ENCODE data around the gene UBE3A.

UBE3A gene

DNA sequence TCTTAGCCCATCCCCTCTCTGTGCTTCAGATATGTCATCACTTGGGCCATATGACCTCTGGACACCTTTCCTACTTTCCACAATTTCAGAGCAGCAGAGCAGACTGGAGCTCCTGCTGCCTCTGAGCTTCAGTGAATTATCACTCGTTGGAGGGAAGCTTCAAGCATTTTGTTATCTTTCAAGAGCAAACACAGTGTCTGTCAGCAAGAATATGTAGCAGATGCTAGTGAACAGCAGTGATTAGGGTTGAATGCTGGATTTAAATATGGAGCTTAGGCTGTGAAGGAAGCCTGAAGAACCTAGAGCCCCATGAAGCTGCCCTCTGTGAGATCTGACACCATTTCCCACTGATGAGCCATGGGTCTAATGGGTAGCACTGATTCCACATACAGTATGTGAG, 115.4 kb downstream of the UBE3A start:
- H3K79me2 ChIP-seq (ENCODE audit: insufficient read depth, low read length): no peaks in the 10 kb centered on the region
- no peaks in the 10 kb centered on the region for H3F3A ChIP-seq (ENCODE audit: insufficient read depth, low read length)
- peaks cover 6% of the 10 kb centered on the region; the same call in 1 of the 2 replicates for H3K9me3 ChIP-seq (ENCODE audit: low read length)
- no peaks in the 10 kb centered on the region for H3K27me3 ChIP-seq (ENCODE audit: insufficient read depth, low read length)
- peaks cover 19% of the 10 kb centered on the region for H3K4me1 ChIP-seq (ENCODE audit: insufficient read depth, low read length, severe bottlenecking)
- no peak overlapping the region for H3K9ac ChIP-seq (ENCODE audit: low read length)
- TF ChIP-seq CTCF (IDR thresholded peaks at IDR 0.05; ENCODE audit: low read length) (no peak), EZH2 (IDR thresholded peaks at IDR 0.05; ENCODE audit: borderline replicate concordance, low read length) (no peak)
- no peak overlapping the region for H3K4me3 ChIP-seq (ENCODE audit: low read depth, low read length, poor library complexity, severe bottlenecking)
- no peak overlapping the region for H2AFZ ChIP-seq (ENCODE audit: low read length)
- no peaks in the 10 kb centered on the region for H3K9me2 ChIP-seq (ENCODE audit: low read depth, low read length)
- H3K27ac ChIP-seq (ENCODE audit: low read depth, low read length, poor library complexity, severe bottlenecking): no peak overlapping the region
- no peaks in the 10 kb centered on the region for H4K20me1 ChIP-seq (ENCODE audit: insufficient read depth, low read length)
- H3K36me3 ChIP-seq (ENCODE audit: insufficient read depth, low read length): no peaks in the 10 kb centered on the region
- H3K4me2 ChIP-seq (ENCODE audit: low read length): no peak overlapping the region

GRCh38 chr15:25287823-25288222, 151.0 kb downstream of the UBE3A start:
- no peak overlapping the region for H3K27ac ChIP-seq (ENCODE audit: low read depth, low read length, poor library complexity, severe bottlenecking)
- no peaks in the 10 kb centered on the region for H3F3A ChIP-seq (ENCODE audit: insufficient read depth, low read length)
- TF ChIP-seq CTCF (IDR thresholded peaks at IDR 0.05; ENCODE audit: low read length) (no peak), EZH2 (IDR thresholded peaks at IDR 0.05; ENCODE audit: borderline replicate concordance, low read length) (no peak)
- no peak overlapping the region for H3K9ac ChIP-seq (ENCODE audit: low read length)
- no peak overlapping the region for H3K4me3 ChIP-seq (ENCODE audit: low read depth, low read length, poor library complexity, severe bottlenecking)
- H3K4me1 ChIP-seq (ENCODE audit: insufficient read depth, low read length, severe bottlenecking): no peaks in the 10 kb centered on the region
- H3K4me2 ChIP-seq (ENCODE audit: low read length): no peak overlapping the region
- H3K9me3 ChIP-seq (ENCODE audit: low read length): 0 out of 2 replicates have a peak, but pooled peaks cover 2% of the 10 kb centered on the region
- H3K27me3 ChIP-seq (ENCODE audit: insufficient read depth, low read length): no peaks in the 10 kb centered on the region
- H4K20me1 ChIP-seq (ENCODE audit: insufficient read depth, low read length): no peaks in the 10 kb centered on the region
- H3K36me3 ChIP-seq (ENCODE audit: insufficient read depth, low read length): no peaks in the 10 kb centered on the region
- no peaks in the 10 kb centered on the region for H3K79me2 ChIP-seq (ENCODE audit: insufficient read depth, low read length)
- no peaks in the 10 kb centered on the region for H3K9me2 ChIP-seq (ENCODE audit: low read depth, low read length)
- no peak overlapping the region for H2AFZ ChIP-seq (ENCODE audit: low read length)
